ENCODE measurements around the gene STAT4. TPM values are rescaled to one million over a fixed set of nuclear protein-coding genes. Genes with fewer than 3 reads are reported as not detected.

STAT4 gene
- total RNA-seq, 1 donor from 2014 or later = 0.46 TPM

- no peaks in the 10 kb centered on the region for H3K27me3 ChIP-seq (ENCODE audit: control insufficient read depth, insufficient read depth, low read length)
- TF ChIP-seq CTCF (IDR thresholded peaks at IDR 0.05; ENCODE audit: insufficient read depth, low read length, poor library complexity, severe bottlenecking) = no peak
- no peaks in the 10 kb centered on the region for H3K36me3 ChIP-seq (ENCODE audit: control insufficient read depth, insufficient read depth, low read length)
- H3K4me3 ChIP-seq (ENCODE audit: low read depth, low read length) = no peak overlapping the region
- DNase-seq (ENCODE audit: low read depth) = no peak
Measured at GRCh38 chr2:191065785-191066184, 85.0 kb downstream of the STAT4 start.

GRCh38 chr2:191064590-191064989, 86.2 kb downstream of the STAT4 start:
- Histone ChIP-seq H3K36me3 (ENCODE audit: control insufficient read depth, insufficient read depth, low read length) (no peaks in the 10 kb centered on the region), H3K27me3 (ENCODE audit: control insufficient read depth, insufficient read depth, low read length) (no peaks in the 10 kb centered on the region), H3K4me3 (ENCODE audit: low read depth, low read length) (no peak overlapping the region)
- TF ChIP-seq CTCF (IDR thresholded peaks at IDR 0.05; ENCODE audit: insufficient read depth, low read length, poor library complexity, severe bottlenecking) = no peak
- no peak for DNase-seq (ENCODE audit: low read depth)

GRCh38 chr2:191063584-191063983, 87.2 kb downstream of the STAT4 start:
- Histone ChIP-seq H3K36me3 (ENCODE audit: control insufficient read depth, insufficient read depth, low read length) (no peaks in the 10 kb centered on the region), H3K27me3 (ENCODE audit: control insufficient read depth, insufficient read depth, low read length) (no peaks in the 10 kb centered on the region), H3K4me3 (ENCODE audit: low read depth, low read length) (no peak overlapping the region)
- no peak for TF ChIP-seq CTCF (IDR thresholded peaks at IDR 0.05; ENCODE audit: insufficient read depth, low read length, poor library complexity, severe bottlenecking)
- DNase-seq (ENCODE audit: low read depth) = no peak

GRCh38 chr2:191061381-191061980, 89.3 kb downstream of the STAT4 start:
- TF ChIP-seq CTCF (IDR thresholded peaks at IDR 0.05; ENCODE audit: insufficient read depth, low read length, poor library complexity, severe bottlenecking) = no peak
- no peak for DNase-seq (ENCODE audit: low read depth)
- Histone ChIP-seq H3K36me3 (ENCODE audit: control insufficient read depth, insufficient read depth, low read length) (no peaks in the 10 kb centered on the region), H3K4me3 (ENCODE audit: low read depth, low read length) (no peak overlapping the region), H3K27me3 (ENCODE audit: control insufficient read depth, insufficient read depth, low read length) (no peaks in the 10 kb centered on the region)

GRCh38 chr2:191059308-191059707, 91.5 kb downstream of the STAT4 start:
- no peak for DNase-seq (ENCODE audit: low read depth)
- no peak for TF ChIP-seq CTCF (IDR thresholded peaks at IDR 0.05; ENCODE audit: insufficient read depth, low read length, poor library complexity, severe bottlenecking)
- Histone ChIP-seq H3K27me3 (ENCODE audit: control insufficient read depth, insufficient read depth, low read length) (no peaks in the 10 kb centered on the region), H3K4me3 (ENCODE audit: low read depth, low read length) (no peak overlapping the region), H3K36me3 (ENCODE audit: control insufficient read depth, insufficient read depth, low read length) (no peaks in the 10 kb centered on the region)

- no peaks in the 10 kb centered on the region for H3K36me3 ChIP-seq (ENCODE audit: control insufficient read depth, insufficient read depth, low read length)
- TF ChIP-seq CTCF (IDR thresholded peaks at IDR 0.05; ENCODE audit: insufficient read depth, low read length, poor library complexity, severe bottlenecking) = no peak
- no peak for DNase-seq (ENCODE audit: low read depth)
- H3K27me3 ChIP-seq (ENCODE audit: control insufficient read depth, insufficient read depth, low read length) = no peaks in the 10 kb centered on the region
- H3K4me3 ChIP-seq (ENCODE audit: low read depth, low read length) = no peak overlapping the region
Measured at GRCh38 chr2:191056228-191056627, 94.6 kb downstream of the STAT4 start.

Data from kidney epithelial cell (primary cell).